COLO668 (cell line): ENCODE data around the gene ENTHD1.

Source experiments
- DNase-seq: peaks from one replicate; lab custom pipeline; 2025; ENCODE audit not compliant: unreplicated experiment; lab: John Stamatoyannopoulos, UW

ENTHD1 gene

GRCh38 chr22:39800790-39801520, 92.6 kb downstream of the ENTHD1 start:
- DNase-seq, result peak; percentile 19

- no peak for DNase-seq
Measured at GRCh38 chr22:39797528-39798147, 95.9 kb downstream of the ENTHD1 start.

DNA sequence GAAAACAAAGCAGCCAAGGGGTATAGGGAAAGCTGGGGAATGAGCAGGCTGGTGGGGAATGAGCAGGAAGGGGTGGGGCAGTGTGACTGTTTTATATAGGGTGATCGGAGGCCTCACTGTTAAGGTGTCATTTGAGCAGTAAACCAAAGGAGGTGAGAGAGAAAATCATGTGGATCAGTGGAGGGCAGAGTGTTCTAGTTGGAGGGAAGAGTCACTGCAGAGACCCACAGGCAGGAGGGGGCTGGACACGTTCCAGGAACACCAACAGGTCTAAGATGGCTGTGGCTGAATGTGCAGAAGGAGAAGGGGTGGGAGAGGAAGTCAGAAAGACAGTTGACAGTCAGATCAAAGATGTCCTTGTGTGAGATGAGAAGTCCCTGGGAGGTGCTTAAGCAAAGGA, 103.8 kb downstream of the ENTHD1 start:
- no peak for DNase-seq

DNA sequence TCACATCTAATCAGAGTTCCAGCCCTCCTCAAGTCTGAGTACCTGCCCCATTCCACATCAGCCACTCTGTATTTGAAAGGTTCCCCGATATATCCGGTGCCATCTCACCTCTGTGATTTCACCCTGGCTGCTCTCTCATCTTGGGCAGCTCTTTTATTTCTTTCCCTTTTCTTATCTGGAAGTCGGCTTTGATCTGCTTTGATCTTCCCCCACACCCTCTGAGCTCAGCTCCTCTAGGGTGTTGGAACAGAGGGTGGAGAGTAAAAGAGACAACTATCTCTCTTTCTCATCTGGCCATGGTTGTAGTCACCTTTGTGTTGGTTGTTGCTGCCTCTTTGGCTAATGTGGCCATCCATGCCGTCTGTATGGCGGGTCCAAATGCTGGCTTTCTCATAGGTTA, 108.3 kb downstream of the ENTHD1 start:
- DNase-seq, result no peak

GRCh38 chr22:39777716-39778454, 115.7 kb downstream of the ENTHD1 start:
- peak; percentile 39 for DNase-seq

DNA sequence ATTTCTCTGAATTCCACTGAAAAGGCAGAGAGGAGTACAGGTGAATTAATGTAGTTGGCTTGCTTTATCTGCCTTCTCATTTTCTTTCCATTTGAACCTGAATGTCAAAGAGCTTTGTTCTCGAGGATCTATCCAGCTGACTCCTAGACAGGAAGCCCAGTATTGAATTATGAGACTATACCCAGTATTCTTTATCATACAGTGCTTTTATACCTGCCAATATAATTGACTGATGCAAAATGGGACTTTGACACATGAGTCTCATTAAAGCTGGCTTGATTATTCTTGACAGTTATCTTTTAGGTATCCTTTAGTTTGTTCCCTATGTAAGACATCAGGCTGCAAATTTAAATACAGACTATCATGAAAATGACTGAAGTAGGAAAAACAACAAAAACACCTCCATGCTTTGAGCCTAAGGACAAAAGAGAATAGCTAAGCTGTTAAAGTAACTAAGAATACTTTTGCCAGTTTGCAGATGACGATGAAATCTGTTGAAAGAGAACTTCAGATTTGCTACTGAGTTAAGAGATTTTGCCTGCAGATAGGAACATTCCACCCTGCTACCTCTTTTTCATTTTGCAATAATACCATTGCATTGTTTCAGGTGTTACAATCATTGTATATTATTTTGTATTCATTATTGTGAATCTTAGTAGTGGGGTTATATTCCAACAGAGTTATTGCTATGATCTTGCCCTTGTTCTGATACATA, 117.1 kb downstream of the ENTHD1 start:
- no peak for DNase-seq

GRCh38 chr22:39773976-39774539, 119.5 kb downstream of the ENTHD1 start:
- DNase-seq, result no peak

- no peak for DNase-seq
Measured at GRCh38 chr22:39773503-39773902, 120.1 kb downstream of the ENTHD1 start.

DNA sequence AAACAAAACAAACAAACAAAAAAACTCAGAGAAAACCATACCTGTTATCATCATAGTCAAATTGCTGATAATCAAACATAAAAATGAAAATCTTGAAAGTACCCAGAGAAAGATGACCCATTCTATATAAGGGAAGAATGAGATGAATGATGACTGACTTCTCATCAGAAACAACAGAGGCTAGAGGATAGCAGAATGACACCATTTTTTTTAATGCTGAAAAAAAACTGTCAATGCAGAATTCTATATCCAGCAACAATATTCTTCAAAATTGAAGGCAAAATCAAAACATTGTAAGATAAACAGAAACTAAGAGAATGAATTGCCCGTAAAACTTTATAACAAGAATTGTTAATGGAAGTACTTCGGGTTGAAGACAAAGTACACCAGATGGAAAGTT, 122.1 kb downstream of the ENTHD1 start:
- no peak for DNase-seq

DNA sequence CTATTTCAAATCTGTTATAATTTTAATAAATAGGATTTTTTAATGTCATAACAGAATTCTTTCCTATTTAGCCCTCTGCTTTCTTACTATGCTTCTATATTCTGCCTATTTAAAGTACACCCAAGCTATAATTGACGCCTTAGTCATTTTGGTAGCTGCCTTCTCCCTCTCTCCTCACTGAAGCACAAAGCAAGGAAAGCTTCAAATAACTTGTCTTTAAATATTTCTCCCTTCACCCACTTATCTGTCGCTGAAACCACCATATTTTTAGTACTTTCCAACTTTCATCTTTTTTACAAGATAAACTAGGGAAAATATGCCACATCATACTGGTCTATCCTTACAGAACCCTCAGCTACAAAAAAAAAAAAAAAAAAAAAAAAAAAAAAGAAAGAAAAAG, 127.9 kb downstream of the ENTHD1 start:
- no peak for DNase-seq

DNA sequence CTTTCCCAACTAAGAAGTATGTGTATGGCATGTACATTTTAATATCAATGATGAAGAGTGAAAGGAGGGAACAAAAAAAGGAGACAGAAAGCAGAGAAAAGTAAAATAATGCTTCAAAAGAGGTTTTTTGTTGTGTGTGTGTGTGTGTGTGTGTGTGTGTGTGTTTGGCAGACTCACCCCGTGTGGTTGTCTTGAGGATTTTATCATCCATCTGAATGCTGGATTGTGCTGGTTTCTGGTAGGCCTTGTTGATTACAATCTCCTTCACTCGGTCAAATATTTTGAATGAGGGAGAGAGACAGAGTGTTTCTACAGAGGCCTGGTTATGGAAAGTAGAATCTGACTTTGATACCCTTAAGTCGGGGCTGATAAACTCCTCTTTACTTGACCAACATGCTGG, 128.5 kb downstream of the ENTHD1 start:
- DNase-seq, result no peak

GRCh38 chr22:39763276-39763675, 130.3 kb downstream of the ENTHD1 start:
- DNase-seq, result no peak

DNA sequence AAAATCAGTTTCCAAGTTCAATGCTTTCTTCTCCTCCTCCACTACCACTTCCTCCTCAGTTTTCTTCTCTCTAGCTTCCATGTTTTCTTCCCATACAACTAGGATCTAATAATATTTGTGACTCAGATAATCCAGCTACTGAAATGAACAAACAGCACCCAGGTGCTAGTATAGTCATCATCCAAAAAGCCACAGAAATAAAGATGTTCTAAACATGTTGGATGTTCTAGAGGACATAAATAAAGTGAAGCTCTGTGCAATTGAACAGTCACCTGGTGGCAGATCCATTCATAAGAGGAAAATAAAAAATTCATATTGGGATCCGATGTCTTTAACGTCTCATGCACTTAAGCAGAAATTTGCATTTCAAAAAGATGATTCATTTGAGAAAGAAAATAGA, 142.8 kb downstream of the ENTHD1 start:
- no peak for DNase-seq

GRCh38 chr22:39748877-39749276, 144.7 kb downstream of the ENTHD1 start:
- DNase-seq, result peak; percentile 29

DNA sequence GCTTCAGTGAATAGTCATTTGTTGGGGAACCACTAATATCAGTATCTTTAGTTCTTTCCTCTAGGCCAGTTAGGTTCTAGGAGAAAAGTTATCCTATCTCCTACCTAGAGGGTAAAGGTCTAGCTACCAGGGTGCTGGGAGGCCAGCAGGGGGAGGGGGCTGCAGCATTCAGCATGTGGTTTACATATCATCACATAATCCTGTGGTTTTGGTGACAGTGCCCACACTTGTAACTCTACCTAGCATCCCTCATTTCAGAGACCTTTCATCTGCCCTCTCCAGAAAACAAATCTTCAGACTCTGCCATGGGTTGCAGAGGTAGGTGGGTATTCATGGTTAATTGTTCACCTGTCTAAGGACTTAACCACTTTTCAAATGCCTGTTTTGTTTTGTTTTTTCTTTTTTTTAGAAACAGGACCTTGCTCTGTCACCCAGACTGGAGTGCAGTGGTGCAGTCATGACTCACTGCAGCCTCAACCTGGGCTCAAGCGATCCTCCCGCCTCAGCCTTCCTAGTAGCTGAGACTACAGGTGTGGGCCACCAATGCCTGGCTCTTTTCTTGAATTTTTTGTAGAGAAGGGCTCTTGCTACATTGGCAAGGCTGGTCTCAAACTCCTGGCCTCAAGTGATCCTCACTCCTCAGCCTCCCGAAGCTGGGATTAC, 146.8 kb downstream of the ENTHD1 start:
- no peak for DNase-seq

GRCh38 chr22:39745789-39746188, 147.8 kb downstream of the ENTHD1 start:
- DNase-seq, result no peak

- no peak for DNase-seq
Measured at GRCh38 chr22:39744353-39744752, 149.2 kb downstream of the ENTHD1 start.

- DNase-seq, result no peak
Measured at GRCh38 chr22:39743935-39744334, 149.6 kb downstream of the ENTHD1 start.

GRCh38 chr22:39739338-39740027, 154.1 kb downstream of the ENTHD1 start:
- no peak for DNase-seq

GRCh38 chr22:39738746-39739145, 154.8 kb downstream of the ENTHD1 start:
- no peak for DNase-seq
